Measurements from ENCODE around the gene ZBP1. TPM values are rescaled to one million over a fixed set of nuclear protein-coding genes. Genes with fewer than 3 reads are reported as not detected.

The ZBP1 gene
- polyA plus RNA-seq (ENCODE audit: insufficient read length in 4 of 4), result under 1 TPM in 2 of 4 donors, not detected in 2; 0.08 to 0.10 TPM

DNA sequence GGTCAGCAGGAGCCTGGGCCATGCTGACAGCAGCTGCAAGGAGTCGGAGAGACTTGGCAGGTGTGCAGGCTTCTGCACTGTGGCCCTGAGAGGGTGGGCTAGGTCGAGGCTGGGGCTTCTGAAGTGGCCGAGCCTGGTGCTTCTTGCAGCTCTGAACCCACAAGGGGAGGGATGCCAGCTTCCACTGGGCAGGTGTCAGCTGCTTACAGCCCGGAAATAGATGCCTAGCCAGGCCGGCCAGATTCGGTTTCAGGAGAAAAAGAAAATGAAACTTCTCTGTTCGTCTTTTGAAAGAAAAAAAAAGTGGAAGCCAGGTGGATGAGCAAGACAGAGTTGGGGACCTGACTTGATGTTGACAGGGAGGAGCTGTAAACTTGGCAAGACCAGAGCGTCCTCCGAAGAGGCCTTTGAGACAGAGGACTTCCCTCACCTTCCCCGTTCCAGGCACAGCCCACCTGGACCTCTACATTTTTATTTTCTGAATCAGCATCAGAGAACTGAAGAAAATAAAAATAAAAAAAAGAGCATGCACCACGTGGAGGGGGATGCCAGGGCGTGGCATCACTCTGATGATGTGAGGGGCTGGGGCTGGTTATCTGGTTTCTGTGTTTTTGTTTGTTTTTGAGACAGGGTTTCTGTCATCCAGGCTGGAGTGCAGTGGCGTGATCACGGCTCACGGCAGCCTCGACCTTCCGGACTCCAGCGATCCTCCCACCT is at the start of gene ZBP1:
Gene ZBP1, minus strand, starts transcription at position 153 of the 717 bp plus-strand sequence. Its CDS starts 131 bp downstream, at position 22.
- DNase-seq (ENCODE audit: low read depth in 4 of 4, low spot score in 3 of 4), result no peak

- no peak for DNase-seq (ENCODE audit: low read depth in 4 of 4, low spot score in 3 of 4)
Observed at GRCh38 chr20:57669632-57670031, 49.4 kb upstream of the ZBP1 start.

DNA sequence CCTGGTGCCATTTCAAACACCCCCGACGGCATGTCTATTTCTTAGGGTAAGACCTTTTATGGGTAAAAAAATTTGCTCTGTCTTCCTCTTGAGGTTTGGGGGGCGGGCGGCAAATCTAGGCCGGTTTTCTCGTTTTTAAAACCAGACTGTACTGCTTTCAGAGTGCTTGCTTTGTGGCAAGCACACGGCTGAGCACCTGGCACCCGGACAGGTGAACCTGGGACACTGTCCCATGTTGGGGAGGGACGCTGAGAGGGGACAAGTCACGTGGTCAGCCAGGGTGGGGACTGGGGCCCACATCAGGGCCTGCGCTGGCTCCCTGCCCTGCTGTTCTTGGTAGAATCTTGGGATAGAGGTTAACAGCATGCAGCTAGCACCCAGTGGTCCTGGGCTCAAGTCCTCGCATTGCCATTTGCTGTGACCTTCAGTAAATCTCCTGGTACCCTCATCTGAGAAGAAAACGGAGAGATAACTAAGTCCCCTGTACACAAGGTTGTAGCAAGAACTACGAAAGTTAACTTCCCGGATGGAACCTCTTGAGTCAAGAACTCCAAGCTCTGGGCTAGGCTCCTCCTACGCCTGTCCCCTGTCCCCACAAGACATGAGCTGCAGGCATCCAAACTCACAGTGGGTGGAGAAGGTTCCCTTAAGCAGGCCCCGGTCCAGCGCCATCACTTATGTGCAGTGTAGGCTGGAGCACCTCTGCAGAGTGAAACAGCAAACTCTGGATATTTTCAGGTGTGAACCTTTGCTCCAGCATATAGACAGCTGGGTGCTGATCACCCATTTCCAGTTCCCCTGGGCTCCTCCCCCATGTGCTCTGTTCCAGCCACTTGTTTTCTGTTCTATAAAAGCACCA is 47.9 kb upstream of the ZBP1 start:
- DNase-seq (ENCODE audit: low read depth in 4 of 4, low spot score in 3 of 4), result no peak

- no peak for DNase-seq (ENCODE audit: low read depth in 4 of 4, low spot score in 3 of 4)
Observed at GRCh38 chr20:57667388-57667787, 47.2 kb upstream of the ZBP1 start.

DNA sequence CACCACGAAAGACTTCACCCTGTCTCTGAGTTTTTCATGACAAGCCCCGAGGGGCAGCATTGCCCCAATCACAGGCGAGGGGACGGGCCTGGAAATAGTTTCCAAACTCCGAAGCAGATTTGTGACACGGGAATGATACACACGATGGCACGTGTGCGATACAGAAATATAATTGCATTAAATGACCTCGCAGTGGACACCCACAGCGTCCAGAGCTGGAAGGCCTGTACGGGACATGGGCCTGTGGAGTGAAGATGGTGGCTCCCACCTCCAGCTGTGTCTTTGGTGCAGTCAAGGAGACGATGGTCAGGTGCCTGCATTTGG is 46.6 kb upstream of the ZBP1 start:
- no peak for DNase-seq (ENCODE audit: low read depth in 4 of 4, low spot score in 3 of 4)

- no peak for DNase-seq (ENCODE audit: low read depth in 4 of 4, low spot score in 3 of 4)
Observed at GRCh38 chr20:57666106-57666833, 46.0 kb upstream of the ZBP1 start.

DNA sequence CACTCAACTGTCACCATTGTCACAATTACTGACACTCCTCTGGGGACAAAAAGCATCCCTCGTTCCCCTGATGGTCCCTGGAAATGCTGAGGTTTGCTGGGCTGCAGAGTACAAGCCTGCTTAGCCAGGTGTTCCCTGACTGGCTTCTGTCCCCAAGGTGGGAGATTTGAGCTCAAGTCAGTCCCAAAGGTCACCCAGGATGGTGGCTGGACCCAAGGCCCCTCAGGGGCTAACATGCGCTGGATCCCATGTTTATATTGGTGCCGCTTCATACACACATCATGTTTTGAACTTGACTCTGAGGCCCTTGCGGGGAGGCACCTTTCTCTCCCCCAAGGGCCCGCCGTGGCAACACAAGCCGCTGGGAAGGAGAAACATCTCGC is 45.4 kb upstream of the ZBP1 start:
- no peak for DNase-seq (ENCODE audit: low read depth in 4 of 4, low spot score in 3 of 4)

DNA sequence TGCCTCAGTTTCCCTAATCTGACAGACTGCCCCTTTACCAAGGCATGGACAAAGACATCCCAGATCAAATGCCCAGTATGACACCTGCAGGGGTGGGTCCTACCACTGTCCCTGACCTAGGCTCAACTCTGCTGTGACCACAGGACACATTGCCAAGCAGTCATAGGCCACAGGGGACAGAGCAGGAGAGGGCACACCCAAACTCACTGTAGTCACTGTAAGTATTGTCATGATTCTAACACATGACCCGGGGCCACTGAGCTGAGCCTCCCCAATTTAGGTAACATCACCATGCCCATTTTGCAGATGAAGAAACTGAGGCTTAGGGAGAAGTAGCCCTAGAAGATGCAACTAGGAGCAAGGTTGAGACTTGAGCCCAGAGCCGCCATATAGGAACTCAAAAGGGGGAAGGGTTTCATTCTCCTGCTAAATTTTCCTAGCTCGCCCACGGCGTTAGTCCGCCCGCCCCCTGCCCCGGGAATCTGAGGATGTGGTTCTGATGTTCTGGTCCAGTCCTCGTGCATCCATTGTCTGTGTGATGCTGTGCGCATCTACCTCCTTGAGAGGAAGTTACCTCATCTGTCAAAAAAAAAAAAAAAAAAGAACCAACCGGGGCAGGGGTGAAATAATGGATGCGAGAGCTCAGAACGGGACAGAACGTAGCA is 44.8 kb upstream of the ZBP1 start:
- no peak for DNase-seq (ENCODE audit: low read depth in 4 of 4, low spot score in 3 of 4)

DNA sequence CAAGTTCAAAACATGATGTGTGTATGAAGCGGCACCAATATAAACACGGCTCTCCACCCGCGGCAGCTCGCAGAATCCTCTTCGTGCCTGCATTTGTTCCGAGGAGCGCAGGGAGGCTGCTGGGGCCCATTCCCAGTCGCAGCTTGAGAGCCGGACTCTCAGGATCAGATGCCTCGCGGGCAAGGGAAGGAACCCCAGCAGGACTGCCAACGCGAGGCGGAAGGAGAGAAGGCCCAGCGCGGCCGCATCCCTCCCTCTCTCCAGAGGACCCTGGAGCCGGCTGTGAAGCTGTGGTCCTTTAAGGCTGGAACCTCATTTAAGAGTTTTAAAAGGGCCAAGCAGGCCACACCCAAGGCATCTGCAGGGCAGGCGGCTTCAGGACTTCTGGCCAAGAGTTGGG is 44.2 kb upstream of the ZBP1 start:
- no peak for DNase-seq (ENCODE audit: low read depth in 4 of 4, low spot score in 3 of 4)

- DNase-seq (ENCODE audit: low read depth in 4 of 4, low spot score in 3 of 4), result no peak
Observed at GRCh38 chr20:57663681-57664451, 43.6 kb upstream of the ZBP1 start.

GRCh38 chr20:57663241-57663640 is 43.0 kb upstream of the ZBP1 start:
- DNase-seq (ENCODE audit: low read depth in 4 of 4, low spot score in 3 of 4), result no peak

DNA sequence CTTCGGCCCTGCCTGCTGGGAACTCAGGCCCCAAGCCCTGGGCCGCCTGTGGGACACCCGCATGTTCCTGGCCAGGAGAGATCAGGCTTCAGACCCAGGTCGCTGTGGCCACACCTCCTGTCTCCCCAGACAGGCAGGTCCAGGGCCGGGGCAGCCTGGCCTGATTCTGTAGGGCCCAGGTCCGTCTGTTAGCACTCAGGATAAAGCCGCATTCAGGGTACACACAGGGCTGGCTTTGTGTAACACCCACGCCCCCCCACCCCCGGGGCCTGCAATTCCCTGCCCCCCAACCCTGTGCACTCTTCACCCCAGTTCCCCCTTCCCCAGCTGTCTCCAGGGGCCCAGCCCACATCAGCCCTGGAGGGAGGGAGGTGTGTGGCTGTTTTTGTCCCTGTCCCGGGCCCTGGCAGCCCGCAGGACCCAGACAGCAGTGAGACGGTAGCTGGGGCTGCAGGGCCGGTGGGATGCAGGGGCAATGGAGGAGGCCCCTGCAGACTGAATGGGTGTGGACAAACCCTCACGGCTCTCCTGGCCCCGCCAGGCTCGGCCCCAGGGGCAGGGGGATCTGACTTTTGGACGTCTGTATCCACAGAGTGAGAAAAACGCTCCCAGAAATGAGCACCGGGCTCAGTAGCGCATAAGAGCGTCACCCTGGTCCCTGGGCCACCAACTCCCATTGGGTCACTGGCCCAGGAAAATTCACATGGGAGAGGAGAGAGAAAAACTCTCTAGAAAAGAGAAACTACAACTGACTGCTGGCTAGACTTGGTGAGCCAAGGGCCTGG is 42.4 kb upstream of the ZBP1 start:
- no peak for DNase-seq (ENCODE audit: low read depth in 4 of 4, low spot score in 3 of 4)

DNA sequence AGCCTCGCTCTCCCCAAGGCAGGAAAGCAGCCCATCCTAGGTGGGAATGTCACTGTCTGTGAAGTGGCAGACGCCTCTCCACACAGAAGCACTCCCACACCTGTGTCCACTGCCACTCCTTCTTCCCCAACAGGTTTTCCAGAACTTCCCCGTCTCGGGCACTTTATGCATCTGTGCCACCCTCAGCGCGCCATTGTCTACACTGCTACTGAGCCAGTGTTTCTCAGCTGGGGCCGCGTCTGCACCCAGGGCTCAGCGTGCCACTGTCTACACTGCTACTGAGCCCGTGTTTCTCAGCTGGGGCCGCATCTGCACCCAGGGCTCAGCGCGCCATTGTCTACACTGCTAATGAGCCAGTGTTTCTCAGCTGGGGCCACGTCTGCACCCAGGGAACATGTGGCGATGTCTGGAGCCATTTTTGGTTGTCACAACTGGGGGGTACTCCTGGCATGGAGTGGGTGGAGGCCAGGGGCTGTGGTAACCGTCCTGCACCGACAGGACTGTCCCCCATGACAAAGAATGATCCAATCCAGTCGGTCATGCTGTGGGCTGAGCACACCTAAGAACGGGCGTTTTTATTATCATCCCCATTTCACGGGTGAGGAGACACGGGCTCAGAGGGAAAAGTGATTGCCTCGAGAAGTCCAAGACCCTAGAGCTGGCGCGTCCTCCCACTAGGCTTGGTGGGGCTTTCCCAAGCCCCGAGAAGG is 41.7 kb upstream of the ZBP1 start:
- DNase-seq (ENCODE audit: low read depth in 4 of 4, low spot score in 3 of 4), result no peak

- no peak for DNase-seq (ENCODE audit: low read depth in 4 of 4, low spot score in 3 of 4)
Observed at GRCh38 chr20:57660922-57661745, 40.9 kb upstream of the ZBP1 start.

GRCh38 chr20:57660181-57660921 is 40.1 kb upstream of the ZBP1 start:
- no peak for DNase-seq (ENCODE audit: low read depth in 4 of 4, low spot score in 3 of 4)

DNA sequence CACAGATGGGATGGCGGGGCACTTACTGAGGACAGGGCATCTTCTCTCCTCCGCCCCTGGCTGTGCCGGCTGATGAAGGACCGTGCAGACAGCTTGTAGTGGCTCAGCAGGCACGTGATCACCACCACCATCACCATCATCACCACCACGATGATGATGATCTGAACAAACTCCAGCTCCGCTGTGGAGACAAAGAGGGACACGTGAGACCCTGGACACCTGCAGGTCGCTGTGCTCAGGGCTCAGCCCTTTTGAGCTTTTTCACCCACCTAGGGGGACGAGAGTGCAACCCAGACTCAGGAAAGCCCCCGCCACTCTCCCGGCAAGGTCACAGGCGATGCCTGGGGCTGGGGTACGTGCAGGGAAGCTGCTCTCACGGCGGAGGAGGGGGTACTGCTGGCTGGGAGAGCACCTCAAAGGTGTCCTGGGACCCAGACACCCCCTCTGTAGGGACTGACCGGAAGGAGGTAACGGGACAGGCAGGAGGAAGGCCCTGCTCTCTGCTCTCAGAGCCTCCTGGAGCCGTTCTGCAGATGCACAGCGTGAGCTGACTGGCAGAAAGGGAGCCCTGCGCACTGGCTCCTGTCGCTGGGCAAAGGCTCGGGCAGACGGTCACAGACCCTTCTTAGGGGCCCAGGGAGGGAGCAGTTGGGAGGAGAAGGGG is 39.4 kb upstream of the ZBP1 start:
- no peak for DNase-seq (ENCODE audit: low read depth in 4 of 4, low spot score in 3 of 4)

Measured in left renal pelvis (tissue), 4 donors.